Erythroblast (primary cell): Measurements from ENCODE around the gene PHACTR3.

Experiments
- DNase-seq, 2 experiments: peaks; one replicate each; lab custom pipeline; 2025; lab: John Stamatoyannopoulos, UW
- GATA1 ChIP-seq: IDR thresholded peaks from 2 replicates; pipeline ENCODE4 v1.6.1; 2011; ENCODE audit warnings: low read depth, mild to moderate bottlenecking, control low read depth, low read length, moderate library complexity
- POLR2A ChIP-seq: IDR thresholded peaks from 2 replicates; pipeline ENCODE4 v1.6.1; 2011; ENCODE audit warnings: mild to moderate bottlenecking, low read length

Gene PHACTR3

DNA sequence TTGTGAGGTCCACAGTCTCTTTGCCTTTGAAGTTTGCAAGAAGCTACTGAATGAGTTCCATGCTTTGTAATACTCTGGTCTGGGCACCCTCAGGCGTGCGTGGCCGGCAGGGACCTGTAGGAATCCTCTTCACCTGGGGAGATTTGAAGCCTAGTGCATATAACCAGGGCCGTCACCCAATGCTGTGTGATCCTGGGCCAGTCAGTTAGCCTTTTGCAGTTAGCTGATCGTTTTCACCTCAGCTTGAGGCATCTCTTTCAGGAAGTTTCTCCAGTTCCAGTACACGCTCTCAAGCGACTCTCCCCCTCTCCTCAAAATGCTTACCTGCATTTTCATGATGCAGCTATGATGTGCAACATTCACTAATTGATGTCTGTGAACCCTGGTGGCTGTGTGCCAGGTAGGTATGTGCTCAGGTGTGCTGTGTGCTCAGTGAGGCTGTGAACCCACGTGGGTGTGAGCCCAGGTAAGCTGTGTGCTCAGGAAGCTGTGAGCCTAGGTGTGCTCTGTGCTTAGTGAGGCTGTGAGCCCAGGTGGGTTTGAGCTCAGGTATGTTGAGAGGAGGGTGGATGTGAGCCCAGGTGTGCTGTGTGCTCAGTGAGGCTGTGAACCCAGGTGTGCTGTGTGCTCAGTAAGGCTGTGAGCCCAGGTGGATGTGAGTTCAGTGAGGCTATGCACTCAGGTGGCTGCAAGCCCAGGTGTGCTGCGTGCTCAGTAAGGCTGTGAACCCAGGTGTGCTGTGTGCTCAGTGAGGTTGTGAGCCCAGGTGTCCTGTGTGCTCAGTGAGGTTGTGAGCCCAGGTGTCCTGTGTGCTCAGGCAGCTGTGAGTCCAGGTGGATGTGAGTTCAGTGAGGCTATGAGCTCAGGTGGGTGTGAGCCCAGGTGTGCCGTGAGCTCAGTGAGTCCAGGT lies 120.4 kb downstream of the PHACTR3 start:
- TF ChIP-seq GATA1 (no peak), POLR2A (no peak)
- DNase-seq, result no peak

DNA sequence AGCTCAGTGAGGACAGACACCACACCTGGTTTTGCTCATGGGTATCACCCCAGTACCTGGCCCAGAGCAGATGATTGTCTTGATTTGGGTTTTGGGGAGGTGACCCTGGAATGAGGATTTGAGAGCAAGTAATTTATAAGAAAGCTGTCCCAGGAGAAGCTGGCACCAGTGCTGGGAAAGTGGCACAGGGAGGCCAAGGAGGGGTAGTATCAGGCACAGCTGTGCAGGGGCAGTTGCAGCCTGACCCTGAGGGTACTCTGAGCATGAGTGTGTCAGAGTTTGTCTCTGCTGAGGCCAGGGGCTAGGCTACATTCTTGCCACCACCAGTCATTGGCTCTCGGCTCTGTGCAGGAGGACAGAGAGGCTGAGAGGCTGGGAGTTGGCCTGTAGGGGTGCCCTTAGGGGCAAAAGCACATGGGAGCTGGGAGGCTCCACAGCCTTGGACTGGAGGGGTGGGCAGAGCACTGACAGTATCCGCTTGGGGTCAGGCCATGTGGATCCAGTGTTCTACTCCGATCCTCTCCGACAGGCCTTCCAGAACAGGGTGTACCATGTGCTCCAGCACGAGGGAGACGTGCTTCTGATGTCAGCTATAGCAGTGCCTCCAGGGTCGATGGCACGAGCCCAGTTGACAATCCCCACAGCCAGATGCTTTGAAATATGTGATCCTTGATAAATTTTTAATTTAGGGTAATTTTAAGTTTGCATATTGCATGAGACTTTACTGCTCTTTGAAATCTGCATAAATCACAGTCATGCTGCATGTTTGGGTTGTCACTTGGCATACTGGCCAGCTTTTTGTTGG lies 121.3 kb downstream of the PHACTR3 start:
- no peak for DNase-seq
- TF ChIP-seq GATA1 (no peak), POLR2A (no peak)

DNA sequence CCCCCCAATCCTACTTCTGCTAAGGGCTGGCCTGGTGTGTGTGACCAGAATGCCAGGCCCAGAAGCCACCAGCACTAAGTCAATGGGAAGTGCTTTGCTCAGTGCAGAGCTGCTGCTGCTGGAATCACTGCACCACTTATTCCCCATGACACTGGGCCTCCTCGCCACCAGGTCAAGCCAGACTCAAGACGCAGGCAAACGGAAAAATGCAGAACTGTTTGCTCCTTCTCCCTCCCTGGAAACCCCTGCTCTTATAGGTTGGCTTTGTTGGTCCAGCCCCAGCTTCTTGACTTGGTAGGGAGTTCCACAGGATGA lies 121.9 kb downstream of the PHACTR3 start:
- TF ChIP-seq POLR2A (no peak), GATA1 (no peak)
- DNase-seq, result no peak

DNA sequence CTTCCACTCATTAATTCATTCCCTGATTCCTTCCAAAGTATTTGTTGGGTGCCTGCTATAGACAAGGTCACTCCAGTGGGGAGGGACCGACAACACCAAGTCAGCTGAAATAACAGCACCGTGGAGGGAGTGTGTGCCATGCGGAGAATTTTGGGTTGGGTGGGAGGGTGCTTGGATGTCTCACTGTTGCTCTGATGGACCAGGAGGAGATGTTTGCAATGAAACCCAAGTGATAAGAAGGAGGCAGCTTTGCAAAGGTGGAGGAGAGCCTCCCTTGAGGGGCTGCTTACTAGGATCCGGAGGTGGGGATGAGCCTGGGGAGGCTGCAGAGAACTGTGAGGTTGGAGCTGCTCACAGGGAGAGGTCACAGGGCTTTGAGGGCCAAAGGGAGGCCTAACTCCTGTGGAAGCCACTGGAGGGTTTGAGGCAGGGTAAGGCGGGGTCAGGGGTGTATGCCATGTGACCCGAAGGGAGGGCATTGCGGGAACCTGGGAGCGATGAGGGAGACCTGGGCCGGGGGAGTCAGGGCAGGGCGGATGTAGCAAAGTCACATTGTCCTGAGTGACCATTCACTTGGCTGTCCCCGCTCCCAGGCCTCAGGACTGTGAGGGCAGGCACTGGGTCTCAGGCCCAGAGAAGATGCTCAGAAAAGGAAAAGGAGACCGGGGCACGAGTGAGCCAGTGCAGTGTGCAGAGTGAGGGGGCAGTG lies 124.5 kb downstream of the PHACTR3 start:
- no peak for TF ChIP-seq POLR2A
- TF ChIP-seq GATA1, result no peak
- DNase-seq, result no peak

DNA sequence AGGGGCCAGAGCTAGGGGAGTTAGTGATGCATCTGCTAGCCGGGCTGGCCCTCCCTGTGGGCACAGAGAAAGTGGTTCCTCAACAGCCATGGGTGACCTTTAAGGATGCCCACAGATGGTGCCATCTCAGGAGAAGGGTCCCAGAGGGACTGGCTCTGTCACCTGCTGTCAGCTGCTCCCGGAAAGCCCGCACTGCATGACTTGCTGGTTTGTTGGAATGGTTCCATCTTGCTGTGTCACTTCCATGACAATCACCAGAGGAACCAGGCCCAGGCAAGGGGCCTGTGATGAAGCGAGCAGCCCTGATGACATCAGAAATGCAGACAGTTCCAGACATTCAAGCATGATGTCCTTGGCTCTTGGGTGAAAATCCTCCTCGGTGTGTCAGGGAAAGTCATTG lies 125.2 kb downstream of the PHACTR3 start:
- TF ChIP-seq GATA1, result no peak
- no peak for TF ChIP-seq POLR2A
- no peak for DNase-seq

DNA sequence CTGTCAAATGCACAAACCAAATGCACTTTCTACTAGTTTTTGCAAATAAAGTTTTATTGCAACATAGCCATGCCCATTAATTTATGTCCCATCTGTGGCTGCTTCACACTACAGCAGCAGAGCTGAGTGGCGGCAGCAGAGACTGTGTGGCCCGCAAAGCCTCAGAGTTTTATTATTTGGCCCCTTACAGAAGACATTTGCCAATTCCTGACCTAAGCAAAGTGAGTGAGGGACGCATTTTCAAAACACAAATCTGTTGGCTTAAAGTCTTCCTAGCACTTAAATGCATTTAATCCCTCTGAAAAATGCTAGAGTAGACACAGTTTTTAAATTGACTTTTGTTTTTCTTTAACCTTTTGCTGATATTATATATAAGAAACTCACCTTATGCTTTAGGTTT lies 126.4 kb downstream of the PHACTR3 start:
- no peak for TF ChIP-seq POLR2A

DNA sequence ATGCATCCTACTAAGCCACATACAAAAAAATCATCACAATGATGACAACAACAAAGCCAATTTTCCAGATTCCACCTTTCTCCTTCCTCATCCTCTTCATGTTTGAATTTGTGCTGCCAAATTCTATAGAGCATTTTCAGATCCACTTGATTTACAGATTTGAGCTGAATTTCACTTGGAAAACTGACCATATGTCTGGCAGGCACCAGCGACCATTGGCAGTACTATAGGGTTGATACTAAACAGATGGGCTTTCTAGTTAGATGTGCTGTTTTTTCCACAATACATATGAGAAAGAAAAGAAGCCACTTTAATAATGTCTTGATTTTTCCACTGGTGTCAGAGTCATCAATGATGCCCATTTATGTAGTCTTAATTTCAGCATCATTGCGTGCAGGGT lies 127.0 kb downstream of the PHACTR3 start:
- DNase-seq, result no peak

More for the DNA sequence above, 126.4 kb downstream of the PHACTR3 start:
- DNase-seq, result no peak

DNA sequence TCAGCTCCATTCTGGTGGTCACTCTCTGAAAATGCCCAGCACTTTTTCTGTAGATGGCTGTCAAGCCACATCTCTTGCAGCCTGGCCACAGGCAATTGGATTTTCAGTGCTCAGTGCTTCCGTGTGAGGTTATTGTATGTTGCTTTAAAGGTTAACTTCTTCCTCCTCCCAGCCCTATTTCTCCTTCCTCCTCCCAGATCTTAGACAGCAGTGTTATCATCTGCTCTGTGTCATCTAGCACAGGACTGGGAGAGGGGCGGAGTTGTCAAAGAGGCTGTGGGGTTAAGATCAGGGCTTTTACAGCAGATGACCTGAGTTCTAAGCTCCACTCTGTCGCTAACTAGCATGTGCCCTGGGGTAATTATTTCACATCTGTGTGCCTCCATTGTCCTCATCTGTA lies 129.0 kb downstream of the PHACTR3 start:
- TF ChIP-seq GATA1 (no peak), POLR2A (no peak)

More for the DNA sequence above, 127.0 kb downstream of the PHACTR3 start:
- TF ChIP-seq GATA1 (no peak), POLR2A (no peak)

DNA sequence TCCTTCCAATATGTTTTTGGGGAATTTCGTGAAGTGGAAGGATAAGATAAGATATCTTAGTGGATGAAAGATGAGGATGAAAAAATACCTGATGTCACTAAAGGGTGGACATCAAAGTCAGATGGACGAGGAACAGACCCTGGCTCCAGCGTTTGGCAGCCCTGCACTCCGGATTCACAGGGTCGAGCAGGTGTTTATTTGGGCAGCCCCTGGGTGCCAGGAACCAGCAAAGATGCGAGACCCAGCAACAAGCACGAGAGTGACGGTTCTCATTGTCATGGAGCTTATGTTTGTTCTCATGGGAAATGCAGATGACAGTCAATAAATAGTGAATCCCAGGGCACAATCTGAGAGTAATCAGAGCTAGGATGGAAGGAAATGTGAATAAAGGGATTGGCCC lies 131.1 kb downstream of the PHACTR3 start:
- TF ChIP-seq GATA1 (no peak), POLR2A (no peak)

More for the DNA sequence above, 129.0 kb downstream of the PHACTR3 start:
- no peak for DNase-seq

DNA sequence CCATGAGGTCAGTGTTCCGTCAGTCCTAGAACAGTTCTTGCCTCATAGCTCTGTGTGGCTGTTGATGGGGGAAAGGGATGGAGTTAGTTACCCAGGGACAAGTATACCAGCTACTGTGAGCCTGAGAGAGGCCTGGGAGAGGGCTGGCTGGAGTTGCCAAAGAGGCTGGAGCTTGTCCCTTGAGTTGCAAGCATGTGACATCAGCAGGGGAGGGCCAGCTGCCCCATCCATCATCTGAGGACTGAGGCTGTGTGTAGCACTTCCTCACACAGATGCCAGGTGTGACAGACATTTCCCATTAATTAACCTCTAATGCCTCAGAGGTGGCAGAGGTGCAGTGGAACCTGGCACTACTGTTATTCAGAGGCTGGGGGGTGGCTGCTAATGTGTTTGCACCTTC lies 131.6 kb downstream of the PHACTR3 start:
- TF ChIP-seq GATA1 (no peak), POLR2A (no peak)
- peak in 1 of 2 experiments; percentile 7 for DNase-seq

More for the DNA sequence above, 131.1 kb downstream of the PHACTR3 start:
- DNase-seq, result no peak

DNA sequence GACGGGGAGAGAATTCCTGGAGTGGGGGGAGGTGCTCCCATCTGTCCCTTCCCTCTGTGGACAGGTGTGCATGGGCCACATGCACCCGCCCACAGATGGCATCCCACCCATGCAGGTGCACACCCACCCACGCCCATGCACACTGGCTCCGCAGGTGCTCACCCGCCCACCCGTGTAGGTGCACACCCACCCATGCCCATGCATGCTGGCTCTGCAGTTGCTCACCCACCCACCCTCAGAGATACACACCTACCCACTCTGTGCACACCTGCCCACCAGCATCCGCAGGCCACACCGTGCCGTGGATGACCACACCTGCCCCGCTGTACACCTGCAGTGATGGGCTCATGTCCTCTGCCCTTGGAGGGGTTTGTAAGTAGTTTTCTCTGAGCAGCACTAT lies 132.0 kb downstream of the PHACTR3 start:
- DNase-seq, result no peak
- TF ChIP-seq GATA1, result no peak
- TF ChIP-seq POLR2A, result no peak

DNA sequence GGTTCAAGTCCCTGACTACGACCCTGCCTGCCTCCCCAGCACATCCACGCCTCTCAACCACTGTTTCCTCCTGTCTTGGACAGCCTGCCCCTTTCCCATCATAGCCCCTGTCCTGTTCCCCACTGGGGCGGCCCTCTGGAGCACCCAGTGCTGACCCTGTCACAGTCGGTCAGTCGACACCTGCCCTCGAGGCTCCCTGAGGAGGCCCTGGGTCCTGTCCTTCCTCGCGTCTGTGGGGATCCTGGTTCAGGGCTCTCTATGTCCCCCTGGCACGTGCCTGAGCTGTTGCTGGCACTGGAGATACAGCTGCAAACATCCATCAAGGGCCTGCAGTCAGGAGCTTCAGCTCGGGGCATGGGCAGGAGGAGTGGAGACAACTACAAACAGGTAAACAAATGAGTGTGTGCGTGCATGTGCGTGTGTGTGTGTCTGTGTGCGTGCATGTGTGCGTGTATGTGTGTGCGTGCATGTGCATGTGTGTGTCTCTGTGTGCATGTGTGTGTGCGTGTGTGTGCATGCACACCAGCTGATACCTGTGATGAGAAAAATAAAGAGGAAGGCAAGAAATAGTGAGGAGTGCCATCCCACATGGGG lies 132.8 kb downstream of the PHACTR3 start:
- TF ChIP-seq POLR2A (no peak), GATA1 (no peak)
- DNase-seq, result no peak

DNA sequence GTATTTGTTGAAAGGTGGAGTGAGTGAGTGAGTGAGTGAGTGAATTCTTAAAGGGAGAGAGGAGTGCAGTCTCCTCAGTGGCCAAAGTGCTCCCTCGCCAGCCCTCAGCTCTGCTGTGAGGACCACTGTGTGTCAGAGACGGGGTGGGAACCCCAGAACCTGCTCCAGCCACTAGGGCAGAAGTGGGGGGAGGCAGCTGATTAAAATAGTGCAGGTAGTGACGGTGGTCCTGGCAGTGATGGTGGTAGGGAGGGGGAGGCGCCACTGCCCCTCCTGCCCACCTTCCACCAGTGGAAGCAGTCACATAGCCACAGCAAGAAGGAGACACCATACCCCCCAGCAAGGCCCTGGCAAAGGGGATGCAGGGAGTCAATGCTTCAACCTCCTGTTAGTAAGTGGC lies 133.5 kb downstream of the PHACTR3 start:
- TF ChIP-seq GATA1 (no peak), POLR2A (no peak)
- DNase-seq, result no peak

DNA sequence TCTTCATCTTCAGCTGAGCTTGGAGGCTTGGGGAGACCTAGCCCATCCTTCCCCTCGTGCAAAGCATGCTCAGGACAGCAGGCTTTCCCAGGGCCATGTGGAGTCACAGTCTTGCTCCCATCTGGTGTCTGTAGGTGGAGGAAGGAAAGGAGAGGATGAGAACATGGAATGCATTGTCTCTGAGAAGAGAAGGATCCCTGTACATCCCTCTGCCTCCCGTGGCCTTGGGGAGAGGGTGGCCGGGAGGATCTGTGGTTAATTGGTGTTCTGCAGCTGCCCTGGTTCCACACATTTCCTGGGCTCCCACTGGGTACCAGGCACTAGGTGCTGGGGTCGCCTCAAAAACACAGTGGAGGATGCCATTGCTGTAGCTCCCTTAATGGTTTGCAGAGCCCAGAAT lies 134.5 kb downstream of the PHACTR3 start:
- DNase-seq, result no peak
- TF ChIP-seq GATA1 (no peak), POLR2A (no peak)

DNA sequence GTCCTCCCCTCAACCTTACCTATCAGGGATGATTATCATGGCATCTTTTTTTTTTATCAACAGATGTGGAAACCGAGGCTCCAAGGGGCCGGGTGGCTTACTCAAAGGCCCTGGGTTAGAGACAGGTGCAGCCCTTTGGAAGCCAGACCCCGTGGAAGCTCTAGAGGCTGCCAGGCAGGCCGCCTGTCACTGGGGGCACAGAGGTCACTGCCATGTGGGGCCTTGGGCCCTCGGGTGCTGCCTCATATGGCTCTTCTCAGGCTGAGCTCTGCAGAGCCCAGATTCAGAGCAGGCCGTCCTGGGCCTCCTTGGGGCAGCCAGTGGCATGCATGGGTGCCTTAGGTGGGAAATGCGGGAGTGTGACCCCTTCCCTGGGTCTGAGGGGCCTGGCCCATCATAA lies 136.3 kb downstream of the PHACTR3 start:
- TF ChIP-seq POLR2A, result no peak
- no peak for DNase-seq
